Hypothalamus (tissue), 51 donors: ENCODE data around the gene ATRAID.

Experiments used
- DNase-seq, 51 donors: peaks; one replicate each; lab custom pipeline; 2025; lab: John Stamatoyannopoulos, UW

Gene ATRAID

GRCh38 chr2:27247893-27248292 lies 36.1 kb downstream of the ATRAID start:
- DNase-seq = no peak

GRCh38 chr2:27249159-27249890 lies 37.5 kb downstream of the ATRAID start:
- no peak for DNase-seq

GRCh38 chr2:27249891-27250651 lies 38.2 kb downstream of the ATRAID start:
- DNase-seq = peak in 11 of 51 donors; percentile 5 to 55 (median 9)

GRCh38 chr2:27250652-27251379 lies 39.0 kb downstream of the ATRAID start:
- no peak for DNase-seq

GRCh38 chr2:27251766-27252165 lies 39.9 kb downstream of the ATRAID start:
- DNase-seq = no peak

GRCh38 chr2:27255187-27255586 lies 43.3 kb downstream of the ATRAID start:
- no peak for DNase-seq

- no peak for DNase-seq
Measured at GRCh38 chr2:27255660-27256059, 43.8 kb downstream of the ATRAID start.

- DNase-seq = no peak
Measured at GRCh38 chr2:27256855-27257454, 45.1 kb downstream of the ATRAID start.

- no peak for DNase-seq
Measured at GRCh38 chr2:27258051-27258450, 46.2 kb downstream of the ATRAID start.

GRCh38 chr2:27261241-27261925 lies 49.5 kb downstream of the ATRAID start:
- no peak for DNase-seq

- DNase-seq = no peak
Measured at GRCh38 chr2:27261926-27262298, 50.1 kb downstream of the ATRAID start.

GRCh38 chr2:27262379-27263286 lies 50.8 kb downstream of the ATRAID start, which contains the start of gene SLC30A3:
Gene SLC30A3 (minus strand): TSS chr2:27263047. CDS start chr2:27262906, 141 bp downstream.
- DNase-seq = peak in 9 of 51 donors; percentile 4 to 38 (median 14)

GRCh38 chr2:27263287-27264252 lies 51.7 kb downstream of the ATRAID start:
- peak in 1 of 51 donors; percentile 42 for DNase-seq

- DNase-seq = no peak
Measured at GRCh38 chr2:27264253-27264752, 52.5 kb downstream of the ATRAID start.

GRCh38 chr2:27264753-27265535 lies 53.1 kb downstream of the ATRAID start:
- peak in 17 of 51 donors; percentile 4 to 56 (median 18) for DNase-seq

GRCh38 chr2:27265536-27265870 lies 53.7 kb downstream of the ATRAID start:
- no peak for DNase-seq
